Heart left ventricle (tissue), 16 donors: ENCODE data around the gene ZNF426. TPM values are rescaled to one million over a fixed set of nuclear protein-coding genes. Genes with fewer than 3 reads are reported as not detected.
"Not testable (repeated sequence)": the region's sequence is repeated elsewhere in the genome, so short reads cannot be mapped to it uniquely, and the experiment has no call there.

Source experiments
- ATAC-seq, 4 donors: fragments of 200-7000 bp; cut with Tn5 transposase; one replicate each; pipeline ENCODE4 v1.9.1; 2020 to 2022; ENCODE audit warnings: moderate library complexity in 4 of 4, mild to moderate bottlenecking in 3 of 4, moderate number of reproducible peaks in 1 of 4
- DNase-seq, 5 donors: peaks; one replicate each; pipeline ENCODE4 v3.0.0-alpha.2; 2020
- H3K27ac ChIP-seq, 12 donors: fragments of 200-600 bp; sonication (generic) in 4 of 12; one replicate each; pipeline versions ENCODE4 v1.5.0 to v1.8.0; 2016 to 2022; ENCODE audit warnings: mild to moderate bottlenecking in 2 of 12
- H3K27me3 ChIP-seq, 9 donors: fragments of 200-600 bp; sonication (generic) in 2 of 9; one replicate each; pipeline versions ENCODE4 v1.5.1 to v1.8.0; 2016 to 2022; ENCODE audit warnings: mild to moderate bottlenecking in 3 of 9
- H3K36me3 ChIP-seq, 9 donors: fragments of 200-600 bp; sonication (generic) in 2 of 9; one replicate each; pipeline versions ENCODE4 v1.5.0 to v1.8.0; 2018 to 2022; ENCODE audit warnings: mild to moderate bottlenecking in 2 of 9
- H3K4me1 ChIP-seq, 12 donors: fragments of 200-600 bp; sonication (generic) in 4 of 12; one replicate each; pipeline versions ENCODE4 v1.5.0 to v1.8.0; 2016 to 2022; ENCODE audit warnings: mild to moderate bottlenecking in 3 of 12
- H3K4me3 ChIP-seq, 12 donors: fragments of 200-600 bp; sonication (generic) in 4 of 12; one replicate each; pipeline versions ENCODE4 v1.5.0 to v1.8.0; 2017 to 2022; ENCODE audit warnings: mild to moderate bottlenecking in 9 of 12, moderate library complexity in 4 of 12
- H3K9me3 ChIP-seq, 12 donors: fragments of 200-600 bp; sonication (generic) in 4 of 12; one replicate each; pipeline versions ENCODE4 v1.5.0 to v1.8.0; 2016 to 2022; ENCODE audit warnings: mild to moderate bottlenecking in 1 of 12
- CTCF ChIP-seq, 12 donors: fragments of 200-600 bp; sonication (generic) in 4 of 12; IDR thresholded peaks; one replicate each; pipeline versions ENCODE4 v1.5.0 to v1.8.0; 2018 to 2022; ENCODE audit warnings: antibody characterized with exemption in 12 of 12, mild to moderate bottlenecking in 5 of 12
- POLR2A ChIP-seq, 2 donors: fragments of 450-650 bp; IDR thresholded peaks; one replicate each; pipeline ENCODE4 v1.6.1; 2017; ENCODE audit warnings: antibody characterized with exemption in 2 of 2, mild to moderate bottlenecking in 2 of 2, moderate library complexity in 2 of 2
- WGBS, 4 donors: extraction: QIAGEN DNeasy Blood & Tissue Kit in 2 of 4; methylation state at CpG; one replicate each; pipeline versions ENCODE4 v1.1.5 to v1.1.7; 2013 to 2018; 5-methylcytosine and 5-hydroxymethylcytosine counted together
- intact Hi-C, 10 donors: fragments of 100-400 bp; cut with DNase I; formaldehyde crosslinking; loops; one replicate each; pipeline versions ENCODE4 v1.11.1 to v1.14.2; 2022
- polyA plus RNA-seq, 2 donors: library from polyadenylated mRNA; stranded (reverse); fragments of 200-250 nt; gene quantifications; one replicate each; pipeline ENCODE4 v1.2.3, GENCODE V29; 2013
- total RNA-seq, 9 donors: library from RNA; depleted of rRNA in 2 of 9; stranded (reverse); fragments of >200 nt in 2 of 9; fragmentation: NEBNext Ultra II Directional in 3 of 9; extraction: Animal tissue kit (Norgen Biotek cat#: 25700) in 3 of 9; gene quantifications; one replicate each; pipeline versions ENCODE4 v1.1.0 to v1.2.4, GENCODE V29; 2016 to 2023
- donor health status: ischemic (EF 13 %, LVEDD 7.1; RV severe dilation, severe dysfunction).
- donor health status: healthy with polysubstance abuse.
- donor health status: DM: no; HTN: yes; CAD: no.
- donor health status: DM: no; HTN: no; CAD: no.
- donor health status: ischemic (EF 25% LVEDD 6.9; RV normal size, moderate dysfunction).
- donor health status: ischemic (EF 25% LVEDD 5.7; RV mildly dilated, moderate dysfunction).
- donor health status: healthy.
- donor health status: DM: yes; HTN: yes; CAD: no.
- donor health status: ischemic (EF 35%, LVEDD 5.7; RV mildly dilated, moderate dysfunction).
- donor health status: nonischemic (EF 11% LVEDD 7.7; RV severe dilation, severe dysfunction).
- donor health status: DM: yes; HTN: yes; CAD: no.
- donor health status: PGD.
- donor health status: ischemic (EF 29% LVEDD 5.4; RV normal size, mild dysfunction).
- donor health status: nonischemic (EF 23%, LVEDD 6.1; RV moderate dilation, normal function).

The ZNF426 gene
- total and polyA plus RNA-seq, 11 donors = 3.0 to 21.9 (median 14.3) TPM

- H3K9me3 ChIP-seq = peaks cover 0 to 54% (median 10%) of the 10 kb centered on the region in 12 donors
- intact Hi-C loops = no loop called here
- 92 to 100% (median 93%) methylated on average over 5 to 7 of the region's 7 CpGs for WGBS, 4 donors
- H3K4me1 ChIP-seq = no peaks in the 10 kb centered on the region
- DNase-seq = no peak
- H3K27ac ChIP-seq = no peak overlapping the region
- H3K36me3 ChIP-seq = no peaks in the 10 kb centered on the region
- no peak for ATAC-seq
- TF ChIP-seq POLR2A (IDR thresholded peaks at IDR 0.05) (no peak), CTCF (IDR thresholded peaks at IDR 0.05) (no peak)
- no peaks in the 10 kb centered on the region for H3K27me3 ChIP-seq
- no peak overlapping the region for H3K4me3 ChIP-seq
Measured at GRCh38 chr19:9552536-9553274, 14.3 kb upstream of the ZNF426 start.

GRCh38 chr19:9547870-9548269, 9.4 kb upstream of the ZNF426 start:
- H3K4me1 ChIP-seq = no peaks in the 10 kb centered on the region
- H3K9me3 ChIP-seq = peaks cover 0 to 21% (median 0%) of the 10 kb centered on the region in 12 donors
- no peak for DNase-seq
- H3K4me3 ChIP-seq = no peak overlapping the region
- no peaks in the 10 kb centered on the region for H3K27me3 ChIP-seq
- intact Hi-C loops = no loop called here
- no peak for ATAC-seq
- 83 to 93% (median 91%) methylated on average over 1 to 11 of the region's 11 CpGs for WGBS, 4 donors
- TF ChIP-seq CTCF (IDR thresholded peaks at IDR 0.05) (no peak), POLR2A (IDR thresholded peaks at IDR 0.05) (no peak)
- no peak overlapping the region for H3K27ac ChIP-seq
- H3K36me3 ChIP-seq = no peaks in the 10 kb centered on the region

GRCh38 chr19:9541281-9541680, 2.8 kb upstream of the ZNF426 start:
- H3K27ac ChIP-seq, H3K9me3 ChIP-seq, intact Hi-C loops, H3K36me3 ChIP-seq, ATAC-seq, H3K27me3 ChIP-seq, DNase-seq, H3K4me3 ChIP-seq: not testable (repeated sequence)
- H3K4me1 ChIP-seq = peaks cover 0 to 18% (median 12%) of the 10 kb centered on the region in 12 donors
- 87 to 95% (median 91%) methylated on average over 8 to 12 of the region's 12 CpGs for WGBS, 4 donors

GRCh38 chr19:9539921-9540320, 1.5 kb upstream of the ZNF426 start:
- 97 to 100% (median 99%) methylated on average over 1 of the region's 1 CpG for WGBS, 4 donors
- H3K36me3 ChIP-seq = peaks cover 0 to 20% (median 14%) of the 10 kb centered on the region in 9 donors

GRCh38 chr19:9539201-9539600, 756 bp upstream of the ZNF426 start:
- not testable (repeated sequence) for H3K27me3 ChIP-seq, DNase-seq, ATAC-seq
- 84 to 89% (median 86%) methylated on average over 6 of the region's 6 CpGs for WGBS, 4 donors
- Histone ChIP-seq H3K4me3 (peak overlapping the region in 10 of 12 donors; percentile 64 to 99 (median 77)), H3K4me1 (peaks cover 0 to 18% (median 12%) of the 10 kb centered on the region in 12 donors), H3K9me3 (peaks cover 0 to 30% (median 0%) of the 10 kb centered on the region in 12 donors), H3K27ac (peak overlapping the region; percentile 87 to 97 (median 96)), H3K36me3 (peaks cover 0 to 27% (median 21%) of the 10 kb centered on the region in 9 donors)
- intact Hi-C loops = loop anchor here in 4 of 10 donors (5.0 to 10.0 kb wide), 8 partner anchors 43 to 248 kb away; partner anchors contain the start of genes ZNF121 (in 2 of the 4), ZNF266 (in 2 of the 4), ZNF699 (in 2 of the 4) and ZNF559 (in 1 of the 4)

More at GRCh38 chr19:9539921-9540320, 1.5 kb upstream of the ZNF426 start:
- not testable (repeated sequence) for DNase-seq, H3K27me3 ChIP-seq, H3K4me3 ChIP-seq, ATAC-seq, H3K27ac ChIP-seq
- intact Hi-C loops = loop anchor here in 4 of 10 donors (5.0 to 10.0 kb wide), 8 partner anchors 42 to 247 kb away; partner anchors contain the start of genes ZNF121 (in 2 of the 4), ZNF266 (in 2 of the 4), ZNF699 (in 2 of the 4) and ZNF559 (in 1 of the 4)
- H3K4me1 ChIP-seq = peaks cover 0 to 18% (median 12%) of the 10 kb centered on the region in 12 donors
- peaks cover 0 to 23% (median 0%) of the 10 kb centered on the region in 12 donors for H3K9me3 ChIP-seq
